Heart left ventricle (tissue), 13 donors: Measurements from ENCODE around the gene GSKIP.

Experiments used
- CTCF ChIP-seq, 12 donors: fragments of 200-600 bp; sonication (generic) in 4 of 12; IDR thresholded peaks; one replicate each; pipeline versions ENCODE4 v1.5.0 to v1.8.0; 2018 to 2022; ENCODE audit warnings: antibody characterized with exemption in 12 of 12, mild to moderate bottlenecking in 5 of 12
- POLR2A ChIP-seq, 2 donors: fragments of 450-650 bp; IDR thresholded peaks; one replicate each; pipeline ENCODE4 v1.6.1; 2017; ENCODE audit warnings: antibody characterized with exemption in 2 of 2, mild to moderate bottlenecking in 2 of 2, moderate library complexity in 2 of 2
- donor health status: ischemic (EF 13 %, LVEDD 7.1; RV severe dilation, severe dysfunction).
- donor health status: DM: no; HTN: yes; CAD: no.
- donor health status: DM: no; HTN: no; CAD: no.
- donor health status: ischemic (EF 25% LVEDD 6.9; RV normal size, moderate dysfunction).
- donor health status: ischemic (EF 25% LVEDD 5.7; RV mildly dilated, moderate dysfunction).
- donor health status: ischemic (EF 35%, LVEDD 5.7; RV mildly dilated, moderate dysfunction).
- donor health status: nonischemic (EF 11% LVEDD 7.7; RV severe dilation, severe dysfunction).
- donor health status: DM: yes; HTN: yes; CAD: no.
- donor health status: PGD.
- donor health status: ischemic (EF 29% LVEDD 5.4; RV normal size, mild dysfunction).
- donor health status: nonischemic (EF 23%, LVEDD 6.1; RV moderate dilation, normal function).

GRCh38 chr14:96391293-96392118 is 28.2 kb downstream of the GSKIP start:
- TF ChIP-seq CTCF (IDR thresholded peaks at IDR 0.05) = no peak
- no peak for TF ChIP-seq POLR2A (IDR thresholded peaks at IDR 0.05)
